Stimulated activated CD8-positive, alpha-beta memory T cell treated with anti-CD3 and anti-CD28 coated beads, Interleukin-4, amount 100 ng/mL, for 4 hours (primary cell): Measurements from ENCODE around the gene VPREB1.
"Not testable (repeated sequence)": the region's sequence is repeated elsewhere in the genome, so short reads cannot be mapped to it uniquely, and the experiment has no call there.

Source experiments
- DNase-seq, 2 donors: peaks; one replicate each; pipeline ENCODE4 v3.0.0-alpha.2; 2020; ENCODE audit warnings: low read depth in 2 of 2, low spot score in 1 of 2

Gene VPREB1

DNA sequence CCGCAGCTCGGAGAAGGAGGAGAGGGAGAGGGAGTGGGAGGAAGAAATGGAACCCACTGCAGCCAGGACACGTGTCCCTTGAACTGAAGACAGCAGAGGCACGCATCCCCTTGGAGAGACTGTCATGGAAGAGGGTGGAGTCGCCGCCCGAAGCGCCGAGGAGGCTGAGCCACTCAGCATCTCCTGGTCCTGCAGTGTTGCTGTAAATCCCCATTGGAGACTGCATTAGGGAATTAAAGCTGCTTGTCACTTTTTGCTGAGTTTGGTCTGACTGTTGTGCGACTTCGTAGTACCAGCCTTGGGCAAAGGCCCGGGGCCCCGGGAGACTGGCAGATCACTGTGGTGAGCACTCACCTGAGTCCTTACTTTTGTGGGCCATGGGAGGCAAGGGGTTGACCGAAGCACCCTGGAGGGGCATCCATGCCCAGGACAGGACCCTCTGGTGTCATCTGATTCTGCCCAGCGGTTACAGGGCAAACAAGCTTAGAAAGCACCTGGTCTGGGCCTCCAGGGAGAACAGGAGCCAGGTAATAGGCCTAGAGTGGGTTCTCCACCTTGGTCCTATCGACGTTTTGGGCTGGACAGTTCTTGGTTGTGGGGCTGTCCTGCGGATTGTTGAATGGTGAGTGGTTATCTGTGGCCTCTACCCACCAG, 797 bp downstream of the VPREB1 start:
- DNase-seq = no peak

DNA sequence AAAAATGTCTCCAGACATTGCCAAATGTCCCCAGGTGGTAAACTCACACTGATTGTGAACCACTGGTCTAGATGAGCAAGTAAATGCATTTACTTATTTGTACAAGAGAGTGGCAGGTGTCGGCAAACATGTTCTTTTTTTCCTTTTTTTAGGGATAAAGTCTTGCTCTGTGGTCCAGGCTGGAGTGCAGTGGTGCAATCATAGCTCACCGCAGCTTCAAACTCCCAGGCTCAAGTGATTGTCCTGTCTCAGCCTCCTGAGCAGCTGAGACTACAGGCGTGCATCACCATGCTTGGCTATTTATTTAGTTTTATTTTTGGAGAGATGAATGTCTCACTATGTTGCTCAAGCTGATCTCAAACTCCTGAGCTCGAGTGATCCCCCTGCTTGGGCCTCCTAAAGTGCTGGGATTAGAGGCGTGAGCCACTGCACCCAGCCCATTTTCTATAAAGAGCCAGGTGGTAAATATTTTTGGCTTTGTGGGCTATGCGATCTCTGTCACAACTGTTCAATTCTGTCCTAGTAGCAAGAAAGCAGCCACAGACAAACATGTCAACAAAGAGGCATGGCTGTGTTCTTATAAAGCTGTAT, 1.4 kb downstream of the VPREB1 start:
- no peak for DNase-seq

DNA sequence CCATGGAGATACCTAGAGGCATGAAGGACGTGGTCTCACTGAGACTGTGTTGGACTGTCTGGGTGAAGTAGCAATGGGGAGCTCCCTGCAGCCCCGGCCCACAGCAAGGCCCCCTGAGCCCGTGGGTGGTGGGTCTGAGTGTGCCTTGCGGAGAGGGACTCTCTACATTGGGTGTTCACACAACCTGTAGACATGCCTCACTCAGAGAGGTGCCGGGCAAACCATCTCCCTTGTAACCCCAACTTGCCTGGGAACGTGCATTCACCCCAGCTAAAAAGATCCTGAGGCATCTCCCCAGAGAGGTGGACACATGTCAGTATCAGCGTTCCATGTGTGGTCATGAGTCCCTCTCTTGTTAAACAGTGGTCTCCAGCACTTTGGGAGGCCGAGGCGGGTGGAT, 2.1 kb downstream of the VPREB1 start:
- no peak for DNase-seq

DNA sequence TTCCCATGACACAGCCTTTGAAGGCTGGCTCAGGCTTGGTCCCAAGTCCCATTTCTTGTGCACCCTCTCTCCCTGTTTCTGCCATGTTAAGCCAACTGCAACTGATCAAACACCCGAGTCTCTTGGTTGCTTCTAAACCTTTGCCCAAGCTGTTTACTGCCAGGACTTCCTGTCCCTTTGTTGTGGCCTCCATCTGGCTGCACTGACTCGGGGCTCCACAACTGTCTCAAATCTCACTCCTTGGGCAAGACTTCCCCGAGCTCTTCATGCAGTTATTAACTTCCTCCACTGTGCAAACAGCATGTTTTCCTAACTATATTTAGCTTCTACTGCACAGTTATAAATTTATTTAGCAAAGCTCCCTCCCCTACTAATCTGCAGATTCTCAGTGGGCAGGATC, 4.3 kb downstream of the VPREB1 start:
- no peak for DNase-seq

DNA sequence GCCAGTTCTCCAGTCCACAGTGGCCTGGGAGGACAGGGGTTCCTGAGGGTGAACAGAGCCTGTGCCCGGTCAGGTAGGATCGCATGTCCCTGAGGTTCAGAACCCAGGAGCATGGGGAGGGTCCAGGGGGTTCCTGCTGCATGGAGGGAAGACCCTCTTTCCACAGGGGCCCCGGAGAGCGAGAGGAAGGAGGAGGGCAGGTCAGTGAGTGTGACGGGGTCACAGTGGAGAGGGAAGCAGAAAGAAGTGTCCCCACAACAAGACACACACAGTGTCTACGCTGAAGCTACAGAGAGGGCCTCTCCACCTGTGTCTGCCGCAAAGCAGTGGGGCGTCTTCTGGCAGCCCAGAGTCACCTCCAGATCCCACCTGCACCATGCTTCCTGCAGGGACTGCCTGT, 6.1 kb downstream of the VPREB1 start:
- DNase-seq = not testable (repeated sequence)

DNA sequence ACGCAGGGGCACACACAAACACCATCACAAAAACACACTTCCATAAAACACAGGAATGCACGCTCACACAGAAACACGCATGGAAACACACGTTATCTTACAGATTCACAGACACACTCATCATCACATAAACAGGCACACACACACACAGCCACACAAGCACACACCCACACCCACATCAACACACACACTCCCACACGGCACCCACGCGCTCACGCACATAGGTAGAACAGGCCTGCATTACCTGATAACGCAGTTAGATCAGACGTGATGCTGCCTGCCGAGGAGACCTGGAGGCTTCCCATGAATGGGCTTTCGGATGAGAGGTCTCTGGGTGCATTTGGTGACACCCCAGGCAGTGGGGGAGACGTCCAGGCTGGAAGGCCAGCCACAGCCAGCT, 11.5 kb downstream of the VPREB1 start:
- not testable (repeated sequence) for DNase-seq

DNA sequence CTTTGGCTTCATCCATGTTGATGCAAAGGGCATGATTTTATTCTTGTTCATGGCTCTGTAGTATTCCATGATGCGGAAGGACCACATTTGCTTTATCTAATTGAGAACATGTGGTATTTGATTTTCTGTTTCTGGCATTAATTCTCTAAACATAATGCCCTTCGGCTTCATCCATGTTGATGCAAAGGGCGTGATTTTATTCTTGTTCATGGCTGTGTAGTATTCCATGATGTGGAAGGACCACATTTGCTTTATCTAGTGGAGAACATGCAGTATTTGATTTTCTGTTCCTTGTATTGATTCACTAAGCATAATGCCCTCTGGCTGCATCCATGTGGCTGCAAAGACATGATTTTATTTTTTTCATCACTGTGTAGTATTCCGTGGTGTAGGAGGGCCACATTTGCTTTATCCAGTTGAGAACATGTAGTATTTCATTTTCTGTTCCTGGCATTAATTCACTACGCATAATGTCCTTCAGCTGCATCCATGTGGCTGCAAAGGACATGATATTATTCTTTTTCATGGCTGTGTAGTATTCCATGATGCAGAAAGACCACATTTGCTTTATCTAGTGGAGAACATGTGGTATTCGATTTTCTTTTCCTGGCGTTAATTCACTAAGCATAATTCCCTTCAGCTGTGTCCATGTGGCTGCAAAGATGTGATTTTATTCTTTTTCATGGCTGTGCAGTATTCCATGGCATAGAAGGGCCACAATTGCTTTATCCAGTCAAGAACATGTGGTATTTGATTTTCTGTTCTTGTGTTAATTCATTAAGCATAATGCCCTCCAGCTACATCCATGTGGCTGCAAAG, 14.2 kb downstream of the VPREB1 start:
- DNase-seq = not testable (repeated sequence)

DNA sequence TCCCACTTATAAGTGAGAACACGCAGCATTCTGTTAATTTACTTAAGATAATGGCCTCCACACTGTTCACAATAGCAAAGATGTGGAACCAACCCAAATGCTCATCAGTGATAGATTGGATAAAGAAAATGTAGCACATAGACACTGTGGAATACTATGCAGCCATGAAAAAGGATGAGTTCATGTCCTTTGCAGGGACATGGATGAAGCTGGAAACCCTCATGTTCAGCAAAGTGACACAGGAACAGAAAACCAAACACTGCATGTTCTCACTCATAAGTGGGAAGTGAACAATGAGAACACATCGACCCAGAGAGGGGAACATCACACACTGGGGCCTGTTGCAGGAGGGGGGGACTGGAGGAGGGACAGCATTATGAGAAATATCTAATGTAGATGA, 15.6 kb downstream of the VPREB1 start:
- DNase-seq = not testable (repeated sequence)

DNA sequence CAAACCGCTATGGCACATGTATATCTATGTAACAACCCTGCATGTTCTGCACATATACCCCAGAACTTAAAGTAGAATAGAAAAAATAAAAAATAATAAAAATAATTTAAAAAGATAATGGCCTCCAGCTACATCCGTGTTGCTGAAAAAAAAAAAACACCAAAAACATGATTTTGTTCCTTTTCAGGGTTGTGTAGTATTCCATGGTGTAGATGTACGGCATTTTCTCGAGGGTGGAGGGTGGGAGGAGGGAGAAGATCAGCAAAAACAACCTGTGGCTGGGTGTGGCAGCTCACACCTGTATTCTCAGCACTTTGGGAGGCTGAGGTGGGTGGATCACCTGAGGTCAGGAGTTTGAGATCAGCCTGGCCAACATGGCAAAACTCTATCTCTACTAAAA, 16.0 kb downstream of the VPREB1 start:
- not testable (repeated sequence) for DNase-seq

DNA sequence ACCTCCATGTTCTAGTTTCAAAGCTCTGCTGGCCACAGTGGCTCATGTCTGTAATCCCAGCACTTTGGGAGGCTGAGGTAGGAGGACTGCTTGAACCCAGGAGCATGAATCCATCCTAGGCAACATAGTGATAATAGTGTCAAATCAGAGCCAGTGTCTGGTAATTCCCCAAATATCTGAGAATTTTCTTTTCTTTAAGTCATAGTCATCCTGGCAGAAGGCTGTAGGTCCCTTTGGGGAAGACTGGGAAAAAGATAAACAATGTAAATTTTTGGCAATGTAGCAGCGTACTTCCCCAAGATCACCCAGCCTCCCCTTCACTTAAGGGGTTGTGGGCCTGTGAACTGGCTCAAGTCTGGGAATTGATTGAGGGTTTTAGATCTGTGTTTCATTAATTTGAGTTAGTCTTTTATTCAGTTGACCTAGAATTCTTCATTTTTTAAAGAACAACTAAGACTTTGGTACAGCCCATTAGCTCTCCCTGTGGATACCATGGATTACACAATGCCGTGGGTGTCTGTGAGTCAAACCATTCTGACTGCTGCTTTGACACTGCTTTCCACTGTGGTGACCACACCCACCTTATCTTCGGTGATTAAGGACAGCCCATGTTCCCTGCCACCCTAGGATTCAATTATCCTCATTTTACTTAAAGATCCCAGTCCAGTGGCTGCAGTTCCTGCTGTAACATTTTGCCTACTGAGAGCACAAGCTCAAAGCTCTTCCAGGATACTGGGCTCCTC, 17.9 kb downstream of the VPREB1 start:
- DNase-seq = not testable (repeated sequence)

DNA sequence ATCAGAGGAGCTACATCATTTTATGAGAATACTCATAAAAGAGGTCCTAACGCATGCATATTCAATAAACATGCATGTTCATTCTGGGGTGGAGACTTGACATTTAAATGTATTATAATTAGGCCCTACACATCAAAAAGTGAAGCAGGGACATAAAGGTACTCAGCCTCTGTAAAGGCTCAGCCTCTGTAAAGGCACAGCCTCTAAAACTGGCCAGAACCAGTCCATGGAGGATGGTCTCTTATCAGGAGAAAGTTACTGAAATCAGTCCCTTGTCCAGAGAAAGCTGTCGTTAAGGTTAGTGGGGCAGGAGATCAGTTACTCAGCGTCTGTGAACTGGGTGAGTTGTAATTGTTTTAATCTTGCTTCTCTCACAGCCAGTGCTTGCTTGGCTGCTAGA, 19.2 kb downstream of the VPREB1 start:
- not testable (repeated sequence) for DNase-seq

DNA sequence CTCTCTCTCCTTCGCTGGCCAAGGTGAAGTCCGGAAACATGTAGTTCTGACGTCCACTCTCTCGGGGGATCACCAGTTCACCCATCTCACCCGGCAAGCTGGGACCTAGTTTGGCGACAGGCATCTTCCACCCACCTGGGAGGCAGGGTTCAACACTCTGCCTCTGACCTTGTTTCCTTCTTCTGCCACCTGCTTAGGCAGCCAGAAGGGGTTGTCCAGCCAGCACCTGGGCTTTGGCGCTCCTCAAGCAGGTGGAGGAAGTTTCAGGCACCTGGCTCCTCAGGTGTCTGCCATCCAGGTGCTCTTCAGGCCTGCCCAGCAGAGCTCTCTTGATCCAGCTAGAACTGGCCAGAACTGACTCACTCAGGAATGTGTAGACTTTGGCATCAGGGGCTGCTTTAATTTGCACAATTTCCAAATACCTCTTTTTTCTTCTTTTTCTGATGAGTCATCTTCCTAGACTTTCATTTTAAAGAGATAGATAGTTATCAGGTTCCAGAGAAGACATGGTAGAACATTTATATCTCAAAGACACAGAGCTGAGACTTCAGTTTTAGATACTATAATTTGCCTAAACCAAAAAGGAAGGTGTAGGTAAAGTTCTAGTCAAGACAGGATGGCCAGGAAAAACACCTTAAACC, 25.6 kb downstream of the VPREB1 start:
- DNase-seq = not testable (repeated sequence)

DNA sequence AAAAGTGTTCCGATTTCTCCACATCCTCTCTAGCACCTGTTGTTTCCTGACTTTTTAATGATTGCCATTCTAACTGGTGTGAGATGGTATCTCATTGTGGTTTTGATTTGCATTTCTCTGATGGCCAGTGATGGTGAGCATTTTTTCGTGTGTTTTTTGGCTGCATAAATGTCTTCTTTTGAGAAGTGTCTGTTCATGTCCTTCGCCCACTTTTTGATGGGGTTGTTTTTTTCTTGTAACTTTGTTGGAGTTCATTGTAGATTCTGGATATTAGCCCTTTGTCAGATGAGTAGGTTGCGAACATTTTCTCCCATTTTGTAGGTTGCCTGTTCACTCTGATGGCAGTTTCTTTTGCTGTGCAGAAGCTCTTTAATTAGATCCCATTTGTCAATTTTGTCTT, 32.8 kb downstream of the VPREB1 start:
- DNase-seq = not testable (repeated sequence)

DNA sequence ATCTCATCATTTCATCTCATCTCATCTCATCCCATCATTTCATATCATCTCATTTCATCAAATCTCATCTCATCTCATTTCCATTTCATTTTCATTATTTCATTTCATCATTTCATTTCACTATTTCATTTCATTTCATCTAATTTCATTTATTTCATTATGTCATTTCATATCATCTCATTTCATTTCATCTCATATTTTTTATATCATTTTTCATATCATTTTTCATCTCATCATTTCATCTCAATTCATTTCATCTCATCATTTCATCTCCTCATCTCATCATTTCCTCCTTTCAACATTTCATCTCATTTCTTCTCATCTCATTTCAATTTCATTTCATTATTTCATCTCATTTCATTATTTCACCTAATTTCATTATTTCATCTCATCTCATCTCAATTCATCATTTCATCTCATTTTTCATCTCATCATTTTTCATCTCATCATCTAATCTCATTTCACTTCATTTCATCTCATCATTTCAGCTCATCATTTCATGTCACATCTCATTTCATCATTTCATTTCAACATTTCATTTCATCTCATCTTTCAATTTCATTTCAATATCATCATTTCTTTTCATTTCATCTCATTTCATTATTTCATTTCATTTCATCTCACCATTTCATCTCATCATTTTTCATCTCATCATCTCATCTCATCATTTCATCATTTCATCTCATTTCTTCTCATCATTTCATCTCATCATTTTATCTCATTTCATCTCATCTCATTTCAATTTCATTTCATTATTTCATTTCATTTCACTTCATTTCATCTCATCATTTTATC, 40.6 kb downstream of the VPREB1 start:
- DNase-seq = not testable (repeated sequence)

DNA sequence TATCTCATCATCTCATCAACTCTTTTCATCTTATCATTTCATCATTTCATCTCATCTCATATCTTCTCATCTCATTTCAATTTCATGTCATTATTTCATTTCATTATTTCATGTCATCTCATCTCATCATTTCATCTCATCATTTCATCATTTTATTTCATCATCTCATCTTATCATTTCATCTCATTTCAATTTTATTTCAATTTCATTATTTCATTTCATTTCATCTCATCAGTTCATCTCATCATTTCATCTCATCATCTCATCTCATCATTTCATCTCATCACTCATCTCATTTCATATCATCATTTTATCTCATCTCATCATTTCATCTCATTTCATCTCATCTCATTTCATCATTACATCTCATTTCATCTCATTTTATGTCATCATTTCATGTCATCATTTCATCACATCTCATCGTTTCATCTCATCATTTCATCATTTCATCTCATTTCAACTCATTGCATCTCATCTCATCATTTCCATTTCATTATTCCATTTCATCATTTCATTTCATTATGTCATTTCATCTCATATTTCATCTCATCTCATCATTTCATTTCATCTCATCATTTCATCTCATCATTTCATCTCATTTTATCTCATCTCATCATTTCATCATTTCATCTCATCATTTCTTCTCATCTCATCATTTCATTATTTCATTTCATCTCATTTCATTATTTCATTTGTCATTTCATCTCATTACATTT, 42.0 kb downstream of the VPREB1 start:
- DNase-seq = not testable (repeated sequence)

DNA sequence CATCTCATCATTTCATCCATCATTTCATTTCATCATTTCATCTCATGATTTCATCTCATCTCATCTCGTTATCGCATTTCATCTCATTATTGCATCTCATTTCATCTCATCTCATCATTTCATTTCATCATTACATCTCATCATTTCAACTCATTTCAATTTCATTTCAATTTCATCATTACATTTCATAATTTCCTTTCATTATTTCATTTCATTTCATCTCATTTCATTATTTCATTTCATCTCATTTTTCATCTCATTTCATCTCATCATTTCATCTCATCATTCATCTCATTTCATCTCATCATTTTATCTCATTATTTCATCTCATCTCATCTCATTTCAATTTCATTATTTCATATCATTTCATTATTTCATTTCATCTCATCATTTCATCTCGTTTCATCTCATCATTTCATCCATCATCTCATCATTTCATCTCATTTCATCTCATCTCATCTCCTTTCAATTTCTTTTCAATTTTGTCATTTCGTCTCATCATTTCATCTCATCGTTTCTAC, 42.6 kb downstream of the VPREB1 start:
- not testable (repeated sequence) for DNase-seq

DNA sequence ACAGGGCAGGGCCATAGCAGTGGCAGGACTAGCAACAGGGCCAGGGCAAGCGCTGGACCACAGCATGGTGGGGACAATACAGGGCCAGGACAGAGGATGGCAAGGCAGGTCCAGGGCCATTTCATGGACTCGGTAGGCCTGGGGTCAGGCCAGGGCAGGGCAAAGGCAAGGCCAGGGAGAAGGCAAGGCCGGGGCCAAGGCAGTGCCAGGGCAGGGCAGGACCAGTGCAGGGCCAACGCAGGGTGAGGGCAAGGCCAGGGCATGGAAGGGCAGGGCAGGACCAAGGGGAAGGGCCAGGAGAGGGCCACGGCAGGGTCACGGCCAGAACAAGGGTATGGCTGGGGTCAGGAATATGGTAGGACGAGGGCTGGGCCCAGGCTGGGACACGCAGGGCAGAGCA, 45.1 kb downstream of the VPREB1 start:
- not testable (repeated sequence) for DNase-seq

DNA sequence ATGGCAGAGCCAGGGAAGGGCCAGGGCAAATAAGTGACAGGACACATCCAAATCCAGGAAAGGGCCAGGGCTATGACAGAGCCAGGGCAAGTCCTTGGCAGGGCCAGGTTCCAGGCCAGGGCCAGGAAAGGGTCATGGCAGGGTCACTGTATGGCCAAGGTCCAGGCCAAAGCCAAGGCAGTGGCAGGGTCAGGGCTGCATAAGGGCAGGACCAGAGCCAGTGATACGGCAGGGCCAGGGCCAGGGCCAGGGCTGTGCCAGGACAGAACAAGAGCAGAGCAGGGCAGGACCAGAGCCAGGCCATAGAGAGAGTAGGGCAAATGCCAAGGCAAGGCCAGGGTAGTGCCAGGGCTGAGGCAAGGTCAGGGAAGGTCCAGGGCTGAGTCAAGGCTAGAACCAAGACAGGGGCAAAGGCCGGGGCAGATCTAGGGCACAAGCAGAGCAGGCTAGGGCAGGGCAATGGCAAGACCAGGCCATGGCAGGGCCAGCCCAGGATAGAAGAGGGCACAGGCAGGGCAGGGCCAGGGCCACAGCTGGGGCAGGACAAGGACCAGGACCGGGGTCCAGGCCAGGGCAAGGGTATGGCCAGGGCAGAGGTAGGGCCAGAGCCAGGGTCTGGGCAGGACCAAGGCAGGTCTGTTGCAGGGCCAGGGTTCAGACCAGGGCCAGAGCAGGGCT, 46.7 kb downstream of the VPREB1 start:
- DNase-seq = not testable (repeated sequence)

DNA sequence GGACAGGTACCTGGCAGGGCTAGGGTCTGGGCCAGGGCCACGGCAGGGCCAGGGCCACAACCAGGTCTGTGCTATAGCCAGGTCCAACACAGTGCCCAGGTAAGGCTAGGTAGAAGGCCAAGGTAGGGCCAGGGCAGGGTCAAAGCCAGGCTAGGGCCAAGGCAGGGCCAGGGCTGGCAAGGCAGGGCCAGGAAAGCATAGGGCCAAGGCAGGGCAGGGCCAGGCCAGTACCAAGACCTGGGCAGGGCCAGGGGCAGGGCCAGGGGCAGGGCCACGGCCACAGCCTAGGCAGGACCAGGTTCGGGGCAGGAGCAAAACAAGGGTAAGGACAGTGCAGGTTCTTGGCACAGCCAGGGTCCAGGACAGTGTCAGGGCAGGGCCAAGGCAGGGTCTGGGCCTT, 48.1 kb downstream of the VPREB1 start:
- not testable (repeated sequence) for DNase-seq
